Measurements from ENCODE around the gene NANOGP8. TPM values are rescaled to one million over a fixed set of nuclear protein-coding genes. Genes with fewer than 3 reads are reported as not detected.
"Not testable (repeated sequence)": the region's sequence is repeated elsewhere in the genome, so short reads cannot be mapped to it uniquely, and the experiment has no call there.

NANOGP8 gene, protein sequence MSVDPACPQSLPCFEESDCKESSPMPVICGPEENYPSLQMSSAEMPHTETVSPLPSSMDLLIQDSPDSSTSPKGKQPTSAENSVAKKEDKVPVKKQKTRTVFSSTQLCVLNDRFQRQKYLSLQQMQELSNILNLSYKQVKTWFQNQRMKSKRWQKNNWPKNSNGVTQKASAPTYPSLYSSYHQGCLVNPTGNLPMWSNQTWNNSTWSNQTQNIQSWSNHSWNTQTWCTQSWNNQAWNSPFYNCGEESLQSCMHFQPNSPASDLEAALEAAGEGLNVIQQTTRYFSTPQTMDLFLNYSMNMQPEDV
- not detected in 2 replicates for total RNA-seq

- intact Hi-C loops (cut with micrococcal nuclease): not testable (repeated sequence)
Observed at GRCh38 chr15:35085176-35085919, at the start of gene NANOGP8. NANOGP8 (minus strand) TSS chr15:35085295; CDS start chr15:35085110, 185 bp downstream.

GRCh38 chr15:35134299-35134698 is 49.2 kb upstream of the NANOGP8 start:
- intact Hi-C loops (cut with micrococcal nuclease): no loop called here

GRCh38 chr15:35130245-35130644 is 45.1 kb upstream of the NANOGP8 start:
- intact Hi-C loops (cut with micrococcal nuclease): no loop called here

DNA sequence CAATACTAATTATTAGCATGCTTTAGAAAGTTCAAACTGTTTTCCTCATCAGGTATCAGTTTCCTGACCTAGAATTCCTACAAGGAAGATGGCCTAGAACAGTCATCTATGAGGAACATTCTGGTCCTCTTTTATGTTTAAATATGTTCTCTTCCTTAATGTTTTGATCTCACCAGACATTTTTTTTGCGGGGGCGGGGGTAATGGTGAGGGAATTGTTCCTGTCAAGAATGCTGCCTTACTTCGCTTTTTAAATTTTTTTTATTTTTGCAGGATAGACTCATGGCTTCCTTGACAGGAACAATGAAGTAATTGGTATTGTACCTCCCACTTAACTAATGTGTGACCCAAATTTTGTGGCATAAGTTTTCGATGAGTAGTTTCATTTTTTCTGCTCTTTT is 44.3 kb upstream of the NANOGP8 start:
- intact Hi-C loops (cut with micrococcal nuclease): no loop called here

GRCh38 chr15:35127717-35128116 is 42.6 kb upstream of the NANOGP8 start:
- intact Hi-C loops (cut with micrococcal nuclease): no loop called here

DNA sequence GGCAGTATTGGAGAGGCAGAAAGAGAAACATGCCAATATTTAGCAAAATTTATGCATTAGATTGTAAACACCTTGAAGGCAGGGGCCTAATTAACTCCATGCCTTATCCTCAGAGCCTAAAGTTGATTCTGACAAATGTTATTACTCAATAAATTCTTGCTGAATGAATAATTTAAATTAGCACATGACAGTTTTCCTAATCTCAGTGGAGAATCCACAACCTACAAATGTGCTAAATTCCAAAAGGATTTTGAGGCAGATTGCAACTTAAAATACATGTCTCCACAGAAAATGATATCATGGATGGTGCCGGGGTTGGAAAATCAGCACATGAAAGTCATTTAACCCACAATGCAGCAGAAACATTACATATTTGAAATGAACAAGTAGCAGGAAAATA is 41.1 kb upstream of the NANOGP8 start:
- intact Hi-C loops (cut with micrococcal nuclease): no loop called here

DNA sequence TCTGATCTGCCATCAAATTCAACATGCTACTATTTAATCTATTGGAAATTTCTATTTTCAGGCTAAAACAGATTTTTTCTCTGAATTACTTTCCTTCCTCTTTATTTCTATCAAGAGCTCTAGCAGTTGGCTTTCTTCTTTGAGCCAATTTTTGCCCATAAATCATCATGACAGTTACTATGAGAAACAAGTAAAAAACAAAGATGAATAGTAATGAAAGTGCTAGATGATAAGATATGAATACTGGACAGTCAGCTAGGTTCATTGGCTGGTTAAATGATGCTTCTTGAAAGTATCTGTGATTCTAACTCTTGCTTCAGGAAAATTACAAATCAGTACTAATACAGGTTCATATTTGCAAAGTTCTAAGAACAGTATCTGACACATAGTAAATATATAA is 38.6 kb upstream of the NANOGP8 start:
- intact Hi-C loops (cut with micrococcal nuclease): no loop called here

DNA sequence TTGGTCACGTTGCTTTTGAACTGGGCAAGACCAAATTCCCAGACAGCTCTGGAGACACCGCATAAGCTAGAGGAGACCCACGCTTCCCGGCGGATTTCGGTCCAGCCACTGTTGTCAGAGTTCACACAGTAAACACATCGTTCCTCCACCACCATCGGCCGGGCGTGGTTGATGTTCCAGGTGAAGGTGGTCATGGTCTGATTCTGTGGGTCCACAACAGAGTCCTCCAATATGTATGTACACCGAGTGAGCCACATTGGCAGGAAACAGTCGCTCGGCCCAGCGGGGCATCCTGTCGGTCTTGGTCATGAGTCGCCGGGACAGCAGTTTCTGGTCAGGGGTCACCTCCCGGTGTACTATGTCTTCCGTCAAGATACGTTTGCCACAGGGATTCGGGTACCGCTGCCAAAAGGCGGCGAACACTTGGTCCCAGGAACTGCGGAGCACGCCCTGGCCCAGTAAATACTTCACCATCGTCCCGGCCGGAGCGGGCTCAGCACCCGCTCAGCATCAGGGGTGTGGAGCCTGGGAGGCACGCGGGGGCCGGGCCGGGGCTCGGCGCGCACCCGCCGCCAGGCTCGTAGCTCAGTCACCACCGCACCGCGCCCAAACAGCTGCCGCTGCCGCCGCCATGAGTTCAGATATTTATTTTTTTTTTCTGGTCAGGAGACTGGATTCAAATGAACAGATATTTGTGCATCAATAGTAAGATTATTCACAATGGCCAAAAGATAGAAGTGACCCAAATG is 36.7 kb upstream of the NANOGP8 start:
- intact Hi-C loops (cut with micrococcal nuclease): no loop called here

DNA sequence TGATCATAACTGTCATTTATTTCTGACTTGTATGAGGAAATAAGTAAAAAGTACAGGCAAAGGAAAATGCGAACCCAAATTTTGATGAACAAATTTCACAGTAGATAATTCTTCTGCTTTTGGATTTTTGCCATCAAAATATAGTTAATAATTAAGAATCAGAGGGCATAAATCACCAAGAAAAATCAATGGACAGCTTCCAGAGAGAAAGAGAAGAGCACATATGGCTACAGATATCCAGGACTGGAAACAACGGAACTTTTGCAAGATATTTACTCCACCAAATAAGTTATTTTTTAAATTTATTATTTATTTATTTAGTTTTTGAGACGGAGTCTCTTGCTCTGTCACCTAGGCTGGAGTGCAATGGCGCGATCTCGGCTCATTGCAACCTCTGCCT is 35.1 kb upstream of the NANOGP8 start:
- intact Hi-C loops (cut with micrococcal nuclease): no loop called here

- intact Hi-C loops (cut with micrococcal nuclease): no loop called here
Observed at GRCh38 chr15:35118960-35119359, 33.9 kb upstream of the NANOGP8 start.

DNA sequence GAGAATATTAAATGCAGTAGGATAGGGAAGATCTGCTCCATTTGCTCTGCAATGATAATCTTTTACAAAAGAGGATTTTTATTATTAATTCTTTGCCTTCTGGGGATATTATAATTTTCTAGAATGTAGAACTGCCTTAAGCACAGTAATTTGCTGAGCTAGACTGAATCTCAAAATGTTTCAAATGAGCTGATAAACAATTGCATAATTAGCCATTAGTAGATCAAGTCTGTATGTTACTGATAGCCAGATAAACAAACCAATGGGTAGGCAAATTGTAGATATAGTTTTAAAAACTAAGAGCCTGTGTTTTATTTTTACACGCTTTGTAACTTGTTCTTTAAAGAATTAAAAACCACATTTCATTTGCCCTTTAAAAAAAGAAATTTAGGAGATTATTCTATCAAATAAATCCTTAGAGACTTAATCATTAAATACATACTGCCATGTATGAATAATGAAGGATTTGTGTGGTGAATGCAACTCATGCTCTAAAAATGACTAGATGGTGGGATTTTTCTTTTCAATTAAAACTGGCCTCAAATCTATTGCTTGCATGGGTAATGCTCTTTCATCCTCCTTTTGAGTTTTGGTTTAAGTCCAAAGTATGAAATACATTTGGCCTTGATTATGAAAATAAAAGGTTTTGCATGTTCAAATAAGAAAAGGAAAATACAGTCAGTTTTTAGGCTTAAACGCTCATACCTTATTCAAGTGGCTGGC is 32.6 kb upstream of the NANOGP8 start:
- intact Hi-C loops (cut with micrococcal nuclease): no loop called here

GRCh38 chr15:35115155-35115725 is 30.1 kb upstream of the NANOGP8 start:
- intact Hi-C loops (cut with micrococcal nuclease): no loop called here

GRCh38 chr15:35112346-35112745 is 27.3 kb upstream of the NANOGP8 start:
- intact Hi-C loops (cut with micrococcal nuclease): no loop called here

GRCh38 chr15:35111861-35112260 is 26.8 kb upstream of the NANOGP8 start:
- intact Hi-C loops (cut with micrococcal nuclease): no loop called here

- intact Hi-C loops (cut with micrococcal nuclease): no loop called here
Observed at GRCh38 chr15:35108453-35108852, 23.4 kb upstream of the NANOGP8 start.

- intact Hi-C loops (cut with micrococcal nuclease): no loop called here
Observed at GRCh38 chr15:35107561-35107960, 22.5 kb upstream of the NANOGP8 start.

- intact Hi-C loops (cut with micrococcal nuclease): no loop called here
Observed at GRCh38 chr15:35107122-35107521, 22.0 kb upstream of the NANOGP8 start.

GRCh38 chr15:35104526-35105147 is 19.5 kb upstream of the NANOGP8 start:
- intact Hi-C loops (cut with micrococcal nuclease): no loop called here

- intact Hi-C loops (cut with micrococcal nuclease): no loop called here
Observed at GRCh38 chr15:35102186-35102585, 17.1 kb upstream of the NANOGP8 start.

DNA sequence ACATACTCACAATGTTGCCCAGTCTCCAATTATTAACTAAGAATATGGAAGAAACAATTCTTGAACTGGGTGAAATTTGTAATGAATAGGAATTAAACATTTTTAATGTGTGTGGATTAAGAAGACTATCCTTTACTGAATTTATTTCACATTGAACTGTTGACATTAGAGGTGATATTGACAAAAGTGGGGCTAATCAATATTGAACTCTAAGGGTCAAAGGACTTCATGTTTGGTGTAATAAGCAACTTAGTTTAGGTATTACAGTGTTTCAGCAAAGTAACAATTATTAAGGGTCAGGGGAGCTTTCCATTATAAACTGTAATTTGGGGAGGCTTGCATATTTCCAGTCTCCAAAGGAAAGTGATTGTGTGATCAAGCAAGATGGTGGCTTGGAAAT is 16.2 kb upstream of the NANOGP8 start:
- intact Hi-C loops (cut with micrococcal nuclease): no loop called here

GRCh38 chr15:35098737-35099136 is 13.6 kb upstream of the NANOGP8 start:
- intact Hi-C loops (cut with micrococcal nuclease): no loop called here

Data from T-helper 2 cell treated with Interferon-gamma antibody and Interleukin-4, amounts not matched to agents 100 ng/mL and 5 ng/mL, for 36 hours (primary cell).